ENCODE measurements around the gene OR2V2.

The OR2V2 gene

GRCh38 chr5:181182651-181183050 lies 35.3 kb downstream of the OR2V2 start:
- DNase-seq (ENCODE audit: insufficient read length) (no peak), FAIRE-seq (no peak)
- TF ChIP-seq TAF1 (IDR thresholded peaks at IDR 0.05; ENCODE audit: borderline replicate concordance, low read depth, low read length) (no peak), POLR2A (IDR thresholded peaks at IDR 0.05; ENCODE audit: low read depth, low read length) (no peak), POLR2AphosphoS5 (IDR thresholded peaks at IDR 0.05; ENCODE audit: low read depth, low read length) (no peak)

GRCh38 chr5:181184845-181185216 lies 37.4 kb downstream of the OR2V2 start:
- no peak for TF ChIP-seq TAF1 (IDR thresholded peaks at IDR 0.05; ENCODE audit: borderline replicate concordance, low read depth, low read length)
- no peak for TF ChIP-seq POLR2A (IDR thresholded peaks at IDR 0.05; ENCODE audit: low read depth, low read length)
- TF ChIP-seq POLR2AphosphoS5 (IDR thresholded peaks at IDR 0.05; ENCODE audit: low read depth, low read length), result no peak
- FAIRE-seq (no peak), DNase-seq (ENCODE audit: insufficient read length) (no peak)

- DNase-seq (ENCODE audit: insufficient read length), result no peak
- TF ChIP-seq POLR2A (IDR thresholded peaks at IDR 0.05; ENCODE audit: low read depth, low read length) (no peak), POLR2AphosphoS5 (IDR thresholded peaks at IDR 0.05; ENCODE audit: low read depth, low read length) (no peak), TAF1 (IDR thresholded peaks at IDR 0.05; ENCODE audit: borderline replicate concordance, low read depth, low read length) (no peak)
- no peak for FAIRE-seq
These were observed 38.2 kb downstream of the OR2V2 start for GRCh38 chr5:181185560-181185959.

GRCh38 chr5:181186022-181186421 lies 38.6 kb downstream of the OR2V2 start:
- TF ChIP-seq POLR2AphosphoS5 (IDR thresholded peaks at IDR 0.05; ENCODE audit: low read depth, low read length) (no peak), POLR2A (IDR thresholded peaks at IDR 0.05; ENCODE audit: low read depth, low read length) (no peak), TAF1 (IDR thresholded peaks at IDR 0.05; ENCODE audit: borderline replicate concordance, low read depth, low read length) (no peak)
- DNase-seq (ENCODE audit: insufficient read length), result no peak
- FAIRE-seq, result no peak

- DNase-seq (ENCODE audit: insufficient read length) (no peak), FAIRE-seq (no peak)
These were observed 39.7 kb downstream of the OR2V2 start for GRCh38 chr5:181186986-181187499.

GRCh38 chr5:181187500-181188213 lies 40.3 kb downstream of the OR2V2 start:
- FAIRE-seq (peak; percentile 70), DNase-seq (ENCODE audit: insufficient read length) (no peak)
- TF ChIP-seq TAF1 (IDR thresholded peaks at IDR 0.05; ENCODE audit: borderline replicate concordance, low read depth, low read length) (no peak), POLR2AphosphoS5 (IDR thresholded peaks at IDR 0.05; ENCODE audit: low read depth, low read length) (no peak), POLR2A (IDR thresholded peaks at IDR 0.05; ENCODE audit: low read depth, low read length) (no peak)

More at GRCh38 chr5:181186986-181187499, 39.7 kb downstream of the OR2V2 start:
- TF ChIP-seq POLR2AphosphoS5 (IDR thresholded peaks at IDR 0.05; ENCODE audit: low read depth, low read length) (no peak), TAF1 (IDR thresholded peaks at IDR 0.05; ENCODE audit: borderline replicate concordance, low read depth, low read length) (no peak), POLR2A (IDR thresholded peaks at IDR 0.05; ENCODE audit: low read depth, low read length) (no peak)

- TF ChIP-seq POLR2A (IDR thresholded peaks at IDR 0.05; ENCODE audit: low read depth, low read length), result no peak
- no peak for TF ChIP-seq TAF1 (IDR thresholded peaks at IDR 0.05; ENCODE audit: borderline replicate concordance, low read depth, low read length)
- TF ChIP-seq POLR2AphosphoS5 (IDR thresholded peaks at IDR 0.05; ENCODE audit: low read depth, low read length), result no peak
- DNase-seq (ENCODE audit: insufficient read length) (no peak), FAIRE-seq (peak; percentile 70)
These were observed 41.4 kb downstream of the OR2V2 start for GRCh38 chr5:181188700-181189362.

- DNase-seq (ENCODE audit: insufficient read length) (no peak), FAIRE-seq (peak; percentile 56)
- TF ChIP-seq TAF1 (IDR thresholded peaks at IDR 0.05; ENCODE audit: borderline replicate concordance, low read depth, low read length) (no peak), POLR2A (IDR thresholded peaks at IDR 0.05; ENCODE audit: low read depth, low read length) (peak; percentile 36; the same call in 1 of the 2 replicates), POLR2AphosphoS5 (IDR thresholded peaks at IDR 0.05; ENCODE audit: low read depth, low read length) (no peak)
These were observed 42.1 kb downstream of the OR2V2 start for GRCh38 chr5:181189363-181189961.

GRCh38 chr5:181189962-181190710 lies 42.8 kb downstream of the OR2V2 start:
- DNase-seq (ENCODE audit: insufficient read length) (no peak), FAIRE-seq (no peak)

GRCh38 chr5:181190711-181191525 lies 43.5 kb downstream of the OR2V2 start:
- FAIRE-seq (no peak), DNase-seq (ENCODE audit: insufficient read length) (no peak)
- TF ChIP-seq POLR2AphosphoS5 (IDR thresholded peaks at IDR 0.05; ENCODE audit: low read depth, low read length) (no peak), TAF1 (IDR thresholded peaks at IDR 0.05; ENCODE audit: borderline replicate concordance, low read depth, low read length) (no peak), POLR2A (IDR thresholded peaks at IDR 0.05; ENCODE audit: low read depth, low read length) (no peak)

More at GRCh38 chr5:181189962-181190710, 42.8 kb downstream of the OR2V2 start:
- TF ChIP-seq POLR2A (IDR thresholded peaks at IDR 0.05; ENCODE audit: low read depth, low read length), result no peak
- no peak for TF ChIP-seq POLR2AphosphoS5 (IDR thresholded peaks at IDR 0.05; ENCODE audit: low read depth, low read length)
- TF ChIP-seq TAF1 (IDR thresholded peaks at IDR 0.05; ENCODE audit: borderline replicate concordance, low read depth, low read length), result no peak
